ENCODE results near the gene TENM4.

TENM4 gene

DNA sequence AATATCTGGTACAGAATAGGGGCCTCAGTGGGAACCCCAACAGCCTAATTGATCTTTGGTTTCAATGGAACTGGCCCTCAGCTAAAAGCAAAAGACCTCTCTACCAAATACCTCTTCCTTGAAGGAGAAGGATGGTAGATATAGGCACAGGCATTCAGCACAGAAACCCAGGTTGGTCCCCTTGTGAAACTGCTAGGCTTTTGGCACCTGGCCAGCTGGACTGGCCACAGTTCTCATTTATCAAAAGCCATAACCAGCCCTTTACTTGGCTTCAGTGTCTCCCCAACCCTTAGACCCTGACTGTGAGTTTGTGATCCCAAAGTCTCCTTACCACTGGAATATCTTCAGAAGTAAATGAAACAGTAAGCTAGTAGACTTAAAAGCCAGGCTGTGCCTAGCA lies 152.9 kb downstream of the TENM4 start:
- DNase-seq = no peak

DNA sequence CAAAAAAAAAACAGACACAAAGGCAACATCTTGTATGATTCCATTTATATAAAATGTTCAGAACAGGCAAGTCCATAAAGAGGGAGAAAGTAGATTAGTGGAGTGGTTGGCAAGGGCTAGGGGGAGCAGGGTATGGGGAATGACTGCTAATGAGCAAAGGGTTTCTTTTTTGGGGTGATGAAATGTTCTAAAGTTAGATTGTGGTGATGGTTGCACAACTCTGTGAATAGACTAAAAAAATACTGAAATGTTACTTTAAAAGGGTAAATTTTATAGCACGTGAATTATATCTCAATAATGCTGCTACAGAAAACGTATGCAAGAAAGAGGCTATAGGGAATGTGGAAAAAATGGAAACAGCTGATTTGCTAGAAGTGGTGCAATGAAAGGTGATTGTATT lies 155.1 kb downstream of the TENM4 start:
- DNase-seq = no peak

GRCh38 chr11:79276736-79277325 lies 164.0 kb downstream of the TENM4 start:
- no peak for DNase-seq

DNA sequence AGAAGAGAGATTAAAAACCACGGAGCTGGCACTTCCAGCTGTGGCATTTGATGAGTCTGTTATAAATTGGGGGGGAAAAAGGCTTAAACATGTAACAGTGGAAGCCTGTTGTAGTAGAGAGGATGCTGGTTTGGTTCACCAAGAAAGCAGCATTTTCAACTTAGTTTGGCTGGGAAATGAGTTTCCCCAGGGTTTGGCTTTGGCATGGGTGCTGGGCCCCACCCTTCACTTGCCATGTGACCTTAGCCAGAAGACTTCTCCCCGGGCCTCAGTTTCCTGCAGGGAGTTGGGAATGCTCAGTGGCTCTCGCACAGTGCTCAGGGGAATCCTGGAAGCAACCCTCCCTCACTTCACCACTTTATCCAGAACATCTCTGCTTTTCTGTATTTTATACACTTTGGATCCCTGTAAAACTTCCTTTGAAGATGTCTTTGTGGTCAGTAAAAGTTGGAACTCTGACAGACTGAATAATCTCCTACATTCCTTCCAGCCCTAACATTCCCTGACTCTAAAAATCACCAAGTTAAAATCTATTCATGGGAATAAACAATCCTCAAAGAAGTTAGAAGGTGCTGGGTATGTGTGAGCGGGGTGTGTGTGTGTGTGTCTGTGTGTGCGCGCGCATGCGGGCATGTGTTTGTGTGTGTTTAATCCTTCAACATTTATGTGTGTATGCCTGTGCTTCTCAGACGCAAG lies 166.0 kb downstream of the TENM4 start:
- DNase-seq = no peak

DNA sequence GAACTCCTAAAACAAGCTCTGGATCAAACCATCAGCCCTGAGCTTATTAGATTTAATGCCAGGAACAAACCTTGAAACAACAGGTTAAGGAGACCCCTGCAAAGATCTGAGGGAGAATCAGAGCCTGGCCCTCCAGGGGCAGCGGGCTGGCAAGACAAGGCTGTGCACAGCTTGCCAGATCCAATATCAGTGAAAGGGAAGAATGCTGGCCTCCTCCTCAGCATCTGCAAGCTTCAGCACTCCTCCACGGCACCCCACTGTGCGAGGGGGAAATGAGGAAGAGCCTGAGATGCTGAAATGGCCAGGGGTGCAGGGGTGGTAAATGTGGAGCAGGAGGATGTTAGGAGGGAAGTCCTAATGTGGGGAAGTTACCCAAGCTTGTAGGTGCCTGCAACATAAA lies 167.0 kb downstream of the TENM4 start:
- DNase-seq = no peak

DNA sequence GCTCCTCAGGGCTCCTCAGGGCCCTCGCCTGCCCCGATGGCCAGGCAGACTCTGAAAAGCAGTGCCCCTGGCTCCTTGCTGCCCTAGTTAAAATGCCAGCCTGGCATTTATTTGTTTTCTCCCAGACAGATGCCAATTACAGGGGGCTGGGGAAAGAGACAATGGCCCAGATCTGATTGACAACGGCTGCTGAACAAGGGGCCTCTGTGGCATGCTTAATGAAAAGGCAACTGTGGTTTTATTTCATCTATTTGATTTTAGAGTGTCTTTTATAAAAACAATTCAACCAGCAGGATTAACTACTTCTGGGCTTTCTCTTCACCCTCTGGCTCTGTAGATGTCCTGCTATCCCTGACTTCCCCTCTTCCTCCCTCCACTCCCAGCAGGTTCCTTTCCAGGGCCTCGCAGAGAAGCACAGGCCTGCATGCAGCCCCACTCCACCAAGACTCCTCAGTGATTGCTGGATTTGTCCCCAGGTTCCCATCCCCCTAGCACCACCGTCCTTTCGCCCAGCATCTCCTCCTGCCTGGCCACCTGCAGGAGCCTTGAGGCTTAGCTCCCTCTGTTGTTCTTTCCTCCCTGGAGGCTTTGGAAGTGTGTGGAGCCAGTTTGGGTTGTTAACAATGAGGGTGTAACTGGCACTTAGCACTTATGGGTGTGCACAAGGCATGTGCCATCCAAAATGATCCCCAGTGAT lies 171.1 kb downstream of the TENM4 start:
- no peak for DNase-seq

DNA sequence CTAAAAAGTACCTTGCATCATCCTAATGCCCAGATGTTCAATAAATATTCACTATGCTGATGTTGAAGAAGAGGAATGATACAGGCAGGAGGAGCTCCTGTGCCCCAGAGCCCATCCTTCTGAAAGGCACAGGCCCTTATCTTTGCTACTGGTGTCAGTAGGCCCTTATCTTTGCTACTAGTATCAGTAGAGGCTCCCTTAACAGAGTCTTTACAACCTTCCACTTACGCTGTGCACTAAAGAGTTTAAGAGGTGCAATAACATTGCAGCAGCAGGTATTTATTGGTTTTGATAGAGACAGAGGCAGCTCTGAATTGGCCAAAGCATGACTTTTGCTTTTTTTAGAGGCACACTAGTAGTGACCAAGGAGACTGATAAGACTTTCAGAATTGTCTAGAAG lies 174.4 kb downstream of the TENM4 start:
- no peak for DNase-seq

DNA sequence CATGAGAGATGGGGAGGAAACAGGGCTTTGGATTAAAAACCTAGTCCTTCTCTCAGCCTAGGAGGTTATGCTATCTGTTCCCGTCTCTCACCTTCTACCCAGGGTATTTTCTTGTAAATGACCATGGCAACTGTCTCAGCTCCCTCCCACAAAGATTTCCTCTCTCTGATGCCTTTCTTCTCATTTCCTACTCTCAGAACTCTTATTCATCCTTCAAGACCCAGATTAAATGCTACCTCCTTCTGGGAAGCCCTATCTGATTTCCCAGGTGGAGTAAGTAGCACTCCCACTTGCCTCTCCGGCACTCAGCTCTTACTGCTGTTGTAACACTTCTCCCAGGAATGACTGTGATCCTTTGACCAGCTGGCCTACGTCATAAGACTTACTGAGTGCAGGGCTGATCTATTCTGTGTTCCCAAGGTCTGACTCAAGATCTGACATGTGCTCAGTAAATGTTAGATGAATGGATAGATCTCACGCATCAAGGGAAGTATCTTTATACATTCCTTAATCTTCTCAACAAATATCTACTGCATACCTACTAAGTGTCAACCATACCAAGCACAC lies 175.0 kb downstream of the TENM4 start:
- no peak for DNase-seq

- no peak for DNase-seq
Observed at GRCh38 chr11:79264284-79264683, 176.5 kb downstream of the TENM4 start.

DNA sequence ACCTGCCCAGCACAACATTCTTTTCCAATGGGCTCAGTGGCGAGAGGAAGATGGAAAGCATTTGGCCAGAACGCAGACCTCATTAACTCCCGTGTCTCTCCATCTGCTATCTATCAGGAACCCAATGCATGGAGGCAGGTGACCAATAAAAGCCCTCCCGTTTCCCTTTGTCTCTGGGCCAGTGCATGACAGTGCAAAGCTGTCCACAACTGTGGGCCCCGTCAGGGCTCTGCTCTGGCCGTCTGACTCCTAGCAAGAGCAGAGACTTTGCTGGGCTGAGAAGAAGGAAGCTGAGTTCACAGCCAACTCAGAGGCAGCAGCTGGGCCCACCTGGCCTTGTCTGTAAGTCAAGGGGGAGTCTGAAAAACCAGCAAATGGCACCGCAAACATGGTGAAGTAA lies 177.8 kb downstream of the TENM4 start:
- DNase-seq = no peak

DNA sequence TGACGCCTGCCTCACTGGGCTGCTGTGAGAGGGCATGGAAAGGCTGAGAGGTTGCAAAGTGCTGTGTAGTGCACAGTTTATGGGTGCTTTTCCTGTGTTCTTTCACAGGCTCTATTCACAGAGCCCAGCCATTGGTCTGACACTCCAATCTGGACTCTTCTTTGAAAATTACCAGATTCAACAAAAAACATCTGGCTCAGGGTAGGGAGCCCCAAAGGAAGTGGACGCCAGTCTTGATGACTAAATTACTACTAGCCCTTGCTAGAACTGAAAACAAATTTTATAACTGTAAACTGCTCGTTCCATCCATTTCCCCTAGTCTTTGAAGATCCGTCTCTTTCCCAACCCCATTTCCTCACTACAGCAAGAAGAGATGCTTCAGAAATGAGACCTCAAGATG lies 178.6 kb downstream of the TENM4 start:
- no peak for DNase-seq

- no peak for DNase-seq
Observed at GRCh38 chr11:79261684-79262083, 179.1 kb downstream of the TENM4 start.

DNA sequence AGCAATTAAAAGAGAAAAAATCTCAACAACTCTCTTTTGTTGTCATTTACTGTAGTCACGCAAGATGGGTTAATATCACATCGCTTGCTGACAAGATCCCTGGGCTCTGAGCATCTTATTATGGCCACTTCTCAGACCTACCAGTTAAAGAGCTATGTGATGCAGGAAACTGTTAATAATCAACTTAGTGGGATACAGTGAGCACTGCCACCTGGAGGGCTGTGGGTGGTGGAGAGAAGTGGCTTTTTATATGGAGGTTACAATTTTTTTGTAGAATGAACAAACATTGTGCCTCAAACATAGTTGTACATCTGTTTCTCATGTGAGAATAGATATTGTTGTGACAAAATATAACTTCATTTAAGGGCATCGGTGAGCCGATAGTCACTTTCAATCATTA lies 181.0 kb downstream of the TENM4 start:
- DNase-seq = no peak

- no peak for DNase-seq
Observed at GRCh38 chr11:79258576-79258975, 182.3 kb downstream of the TENM4 start.

DNA sequence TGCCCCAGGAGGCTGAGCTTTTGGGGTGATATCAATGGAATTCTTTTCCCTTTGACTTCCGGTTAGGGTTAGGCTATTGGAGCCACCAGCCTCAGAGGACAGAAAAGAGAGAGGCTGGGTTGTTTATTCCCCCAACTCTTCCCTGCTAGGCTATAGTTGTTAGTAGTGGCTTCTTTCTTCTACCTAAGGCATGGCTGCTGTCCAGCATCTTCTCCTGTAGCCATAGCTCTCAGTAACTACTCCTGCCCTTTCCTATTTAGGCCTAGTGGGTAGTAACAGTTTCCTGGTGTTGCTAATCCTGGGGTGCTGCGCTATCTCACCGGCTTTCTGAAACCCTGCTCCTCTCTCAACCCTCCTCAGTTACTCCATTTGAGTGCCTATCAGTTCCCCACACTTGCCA lies 184.9 kb downstream of the TENM4 start:
- DNase-seq = no peak

- no peak for DNase-seq
Observed at GRCh38 chr11:79253280-79253679, 187.6 kb downstream of the TENM4 start.

DNA sequence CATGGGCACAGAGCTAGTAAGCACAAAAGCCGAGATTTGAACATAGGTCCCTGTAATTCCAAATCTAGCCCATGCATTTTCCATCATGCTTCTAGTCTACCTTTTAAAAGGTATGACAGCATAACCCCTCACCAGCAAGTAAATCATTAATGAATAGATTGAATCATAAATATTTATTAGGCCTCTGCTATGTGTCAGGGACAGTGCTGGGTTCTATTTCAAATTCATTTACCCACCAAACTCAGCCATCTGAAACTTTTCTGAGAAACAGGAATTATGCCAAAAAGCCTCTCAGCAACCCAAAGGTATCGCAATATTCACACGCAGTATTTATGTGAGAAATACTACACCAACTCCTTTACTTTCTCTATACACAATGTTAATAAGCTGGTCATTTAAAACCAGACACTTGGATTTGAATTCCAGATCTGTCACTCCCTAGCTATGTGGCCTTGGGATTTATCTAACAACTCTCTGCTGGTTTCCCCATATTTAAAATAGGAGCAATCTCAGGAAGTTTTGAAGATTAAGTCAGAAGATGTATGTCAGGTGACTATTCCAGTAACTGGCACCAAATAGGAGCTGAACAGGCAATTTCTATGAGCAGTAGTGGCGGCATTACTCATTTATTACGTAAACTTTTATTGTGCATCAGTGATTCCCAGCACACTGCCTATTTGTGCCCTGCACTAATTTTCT lies 191.4 kb downstream of the TENM4 start:
- DNase-seq = no peak

- DNase-seq = no peak
Observed at GRCh38 chr11:79244798-79245197, 196.0 kb downstream of the TENM4 start.

DNA sequence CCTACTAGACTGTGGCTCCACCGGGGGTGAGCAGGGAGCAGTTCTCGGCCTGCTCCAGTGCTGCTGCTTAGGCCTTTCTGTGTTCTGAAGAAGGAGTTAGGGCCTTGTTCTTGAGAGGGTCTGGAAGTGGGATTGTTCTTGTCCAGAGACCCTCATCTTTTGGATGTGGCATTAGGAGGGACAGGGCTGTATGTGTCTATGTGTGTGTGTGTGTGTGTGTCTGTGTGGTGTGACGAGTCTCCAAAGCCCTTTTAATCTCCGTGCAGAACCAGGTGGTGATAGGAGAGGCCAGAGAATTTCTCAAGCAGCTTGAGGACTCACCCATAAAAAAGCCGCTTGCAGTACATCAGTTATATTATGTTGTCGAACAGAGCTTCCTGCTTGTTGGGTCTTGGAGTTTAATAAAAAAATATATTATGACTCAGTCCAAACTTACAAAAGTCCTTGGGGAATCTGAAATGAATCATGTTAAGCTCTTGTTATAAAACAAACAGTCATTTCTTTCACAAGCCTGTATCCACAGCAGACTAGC lies 196.5 kb downstream of the TENM4 start:
- DNase-seq = no peak

DNA sequence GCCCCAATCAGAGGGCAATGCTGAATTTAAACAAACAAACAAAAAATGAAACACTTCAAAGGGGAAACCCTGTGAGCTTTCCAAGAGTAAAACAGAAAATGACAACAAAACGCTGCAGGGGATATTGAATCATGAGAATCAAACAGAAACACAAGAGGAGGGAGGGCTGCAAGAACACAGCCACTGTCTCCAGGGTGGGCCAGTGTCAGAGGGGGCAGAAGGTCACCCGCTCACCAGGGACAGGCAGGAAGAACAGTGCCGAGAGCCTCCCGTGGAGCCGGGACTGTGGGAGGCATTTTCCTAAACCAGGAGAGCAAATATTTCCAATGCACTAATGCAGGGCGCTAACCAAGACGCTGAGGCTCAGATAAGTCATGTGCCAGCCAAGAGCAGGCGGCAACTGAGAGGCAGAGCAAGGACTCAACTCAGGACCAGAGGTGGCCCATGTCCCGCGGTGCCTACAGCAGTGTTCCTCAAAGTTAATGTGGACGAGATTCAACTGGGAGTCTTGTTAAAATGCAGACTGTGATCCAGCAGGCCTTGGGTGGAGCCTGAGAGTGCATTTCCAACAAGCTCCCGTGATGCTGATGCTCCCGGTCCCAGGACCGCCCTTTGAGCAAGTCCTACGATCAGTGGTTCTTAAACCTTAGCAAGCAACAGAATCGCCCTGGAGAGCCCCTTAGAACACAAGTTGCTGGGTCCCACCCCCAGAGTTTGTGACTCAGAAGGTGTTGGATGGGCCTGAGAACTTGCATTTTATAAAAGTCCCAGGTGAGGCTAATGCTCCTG lies 197.2 kb downstream of the TENM4 start:
- DNase-seq = no peak

GRCh38 chr11:79242616-79243015 lies 198.2 kb downstream of the TENM4 start:
- no peak for DNase-seq

- no peak for DNase-seq
Observed at GRCh38 chr11:79241852-79242241, 199.0 kb downstream of the TENM4 start.

Measured in activated CD4-positive, alpha-beta T cell treated with anti-CD3 and anti-CD28 coated beads, Interleukin-2, amount 50 U/mL, for 48 hours (primary cell).